Mesendoderm (in vitro differentiated cells): ENCODE data around the gene PLA2G2F.

Experiments used
- DNase-seq: peaks from one replicate; pipeline ENCODE4 v3.0.0; 2013
- H2AK5ac ChIP-seq: 2 replicates; pipeline ENCODE4 v1.6.1; 2013; ENCODE audit warnings: low read length, inconsistent platforms
- H2BK120ac ChIP-seq: 2 replicates; pipeline ENCODE4 v1.6.1; 2013; ENCODE audit warnings: low read depth, mild to moderate bottlenecking, low read length, moderate library complexity, mixed read lengths
- H2BK15ac ChIP-seq: replicated peaks from 2 replicates; pipeline ENCODE4 v1.6.1; 2013; ENCODE audit warnings: low read depth, mild to moderate bottlenecking, moderate library complexity
- H2BK5ac ChIP-seq: 2 replicates; pipeline ENCODE4 v1.6.1; 2013; ENCODE audit warnings: low read length, inconsistent platforms
- H3K18ac ChIP-seq: 2 replicates; pipeline ENCODE4 v1.6.1; 2013; ENCODE audit warnings: mild to moderate bottlenecking, low read length, mixed read lengths
- H3K23ac ChIP-seq: one replicate; pipeline ENCODE4 v1.6.1; 2013; ENCODE audit warnings: low read length
- H3K27ac ChIP-seq: 2 replicates; pipeline ENCODE4 v1.5.1; 2013; ENCODE audit warnings: low read depth, mild to moderate bottlenecking, inconsistent platforms, low read length, moderate library complexity
- H3K27me3 ChIP-seq: 2 replicates; pipeline ENCODE4 v1.6.1; 2013; ENCODE audit warnings: low read length, control low read depth, mild to moderate bottlenecking, inconsistent platforms; ENCODE audit not compliant: insufficient read depth, poor library complexity
- H3K36me3 ChIP-seq: 2 replicates; pipeline ENCODE4 v1.6.1; 2013; ENCODE audit warnings: low read length, inconsistent platforms; ENCODE audit not compliant: control insufficient read depth, insufficient read depth
- H3K4ac ChIP-seq: one replicate; pipeline ENCODE4 v1.6.1; 2013; ENCODE audit warnings: low read depth, mild to moderate bottlenecking, low read length, moderate library complexity
- H3K4me1 ChIP-seq: 2 replicates; pipeline ENCODE4 v1.6.1; 2013; ENCODE audit warnings: low read depth, low read length, inconsistent platforms; ENCODE audit not compliant: control insufficient read depth
- H3K4me2 ChIP-seq: 2 replicates; pipeline ENCODE4 v1.6.1; 2013; ENCODE audit warnings: low read length
- H3K4me3 ChIP-seq: 2 replicates; pipeline ENCODE4 v1.5.1; 2013; ENCODE audit warnings: mild to moderate bottlenecking, low read length
- H3K56ac ChIP-seq: one replicate; pipeline ENCODE4 v1.6.1; 2013; ENCODE audit warnings: low read length
- H3K79me1 ChIP-seq: 2 replicates; pipeline ENCODE4 v1.6.1; 2013; ENCODE audit warnings: low read length, inconsistent platforms
- H3K79me2 ChIP-seq: 2 replicates; pipeline ENCODE4 v1.6.1; 2013; ENCODE audit warnings: mild to moderate bottlenecking, low read length; ENCODE audit not compliant: control insufficient read depth, insufficient read depth
- H3K9ac ChIP-seq: 2 replicates; pipeline ENCODE4 v1.6.1; 2013; ENCODE audit warnings: low read length, inconsistent platforms
- H4K5ac ChIP-seq: one replicate; pipeline ENCODE4 v1.6.1; 2013; ENCODE audit warnings: low read length
- H4K8ac ChIP-seq: one replicate; pipeline ENCODE4 v1.6.1; 2013; ENCODE audit warnings: low read depth, mild to moderate bottlenecking, control low read depth, low read length, moderate library complexity
- WGBS: extraction: QIAGEN DNeasy Blood & Tissue Kit; methylation state at CpG from one replicate; pipeline ENCODE4 v1.1.7; 2013; ENCODE audit warnings: low lambda C conversion rate, missing lambda C conversion rate; ENCODE audit not compliant: insufficient coverage; ENCODE audit errors: extremely low coverage; 5-methylcytosine and 5-hydroxymethylcytosine counted together

The PLA2G2F gene

GRCh38 chr1:20115479-20115878 lies 23.6 kb upstream of the PLA2G2F start:
- no CpG with 5 or more reads among the region's 4 CpGs for WGBS
- Histone ChIP-seq H3K79me2 (no peaks in the 10 kb centered on the region), H3K4ac (no peak overlapping the region), H3K56ac (no peak overlapping the region), H3K23ac (no peak overlapping the region), H3K4me2 (no peak overlapping the region), H4K8ac (no peak overlapping the region), H3K18ac (no peak overlapping the region), H2BK120ac (no peak overlapping the region), H2BK5ac (no peak overlapping the region), H3K4me3 (no peak overlapping the region), H4K5ac (no peak overlapping the region), H3K27ac (no peak overlapping the region), H3K27me3 (no peaks in the 10 kb centered on the region), H2BK15ac (no peak overlapping the region), H3K36me3 (no peaks in the 10 kb centered on the region), H3K4me1 (no peaks in the 10 kb centered on the region), H2AK5ac (no peak overlapping the region), H3K9ac (no peak overlapping the region), H3K79me1 (no peaks in the 10 kb centered on the region)
- no peak for DNase-seq

GRCh38 chr1:20115916-20116315 lies 23.2 kb upstream of the PLA2G2F start:
- Histone ChIP-seq H3K4ac (no peak overlapping the region), H3K79me2 (no peaks in the 10 kb centered on the region), H2BK15ac (no peak overlapping the region), H3K23ac (no peak overlapping the region), H3K4me3 (no peak overlapping the region), H3K18ac (no peak overlapping the region), H3K4me2 (no peak overlapping the region), H3K9ac (no peak overlapping the region), H3K56ac (no peak overlapping the region), H2AK5ac (no peak overlapping the region), H3K79me1 (no peaks in the 10 kb centered on the region), H2BK120ac (no peak overlapping the region), H3K27ac (no peak overlapping the region), H4K5ac (no peak overlapping the region), H3K36me3 (no peaks in the 10 kb centered on the region), H3K4me1 (no peaks in the 10 kb centered on the region), H4K8ac (no peak overlapping the region), H2BK5ac (no peak overlapping the region), H3K27me3 (no peaks in the 10 kb centered on the region)
- no peak for DNase-seq
- WGBS = no CpG with 5 or more reads among the region's 7 CpGs

DNA sequence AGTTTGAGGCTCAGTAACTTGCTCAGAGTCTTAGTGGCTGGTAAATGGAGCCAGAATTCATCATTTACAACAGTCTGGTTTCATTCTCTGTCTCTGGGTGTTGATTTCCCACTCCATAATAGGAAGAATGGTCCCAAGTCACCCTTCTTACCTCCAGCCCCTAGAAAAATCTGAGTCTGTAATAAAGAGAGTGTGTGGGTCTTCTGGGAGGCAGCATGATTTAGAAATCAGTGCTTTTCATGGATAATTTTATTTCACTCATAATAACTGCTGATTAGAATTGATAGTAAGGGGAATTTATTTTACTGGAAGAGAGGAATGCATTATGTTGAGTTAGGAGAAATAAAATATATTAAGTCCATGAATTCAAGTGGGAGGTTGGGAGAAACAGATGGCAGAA lies 21.9 kb upstream of the PLA2G2F start:
- Histone ChIP-seq H3K27ac (no peak overlapping the region), H3K9ac (no peak overlapping the region), H2BK15ac (no peak overlapping the region), H3K4me2 (no peak overlapping the region), H4K8ac (no peak overlapping the region), H3K79me1 (no peaks in the 10 kb centered on the region), H3K79me2 (no peaks in the 10 kb centered on the region), H4K5ac (no peak overlapping the region), H3K56ac (no peak overlapping the region), H2BK120ac (no peak overlapping the region), H3K4ac (no peak overlapping the region), H3K27me3 (no peaks in the 10 kb centered on the region), H3K36me3 (no peaks in the 10 kb centered on the region), H2BK5ac (no peak overlapping the region), H2AK5ac (no peak overlapping the region), H3K4me1 (no peaks in the 10 kb centered on the region), H3K18ac (no peak overlapping the region), H3K4me3 (no peak overlapping the region), H3K23ac (no peak overlapping the region)
- DNase-seq = no peak

GRCh38 chr1:20119347-20119746 lies 19.8 kb upstream of the PLA2G2F start, which contains the start of gene PLA2G2D:
Gene PLA2G2D, minus strand, starts transcription at chr1:20119536. Its CDS starts 38 bp downstream, at chr1:20119498.
- H3K4ac ChIP-seq = no peak within 1 kb of the TSS
- no CpG with 5 or more reads among the region's 2 CpGs for WGBS
- no peak within 1 kb of the TSS for H4K5ac ChIP-seq
- no peak within 1 kb of the TSS for H3K23ac ChIP-seq
- H3K4me1 ChIP-seq = no peaks in the 10 kb centered on the region
- H3K27ac ChIP-seq = no peak within 1 kb of the TSS
- no peak for DNase-seq
- H3K79me2 ChIP-seq = no peaks in the 10 kb centered on the region
- no peak within 1 kb of the TSS for H2BK5ac ChIP-seq
- no peaks in the 10 kb centered on the region for H3K36me3 ChIP-seq
- no peak within 1 kb of the TSS for H3K9ac ChIP-seq
- no peak within 1 kb of the TSS for H3K18ac ChIP-seq
- no peaks in the 10 kb centered on the region for H3K79me1 ChIP-seq
- no peak within 1 kb of the TSS for H2AK5ac ChIP-seq
- no peak within 1 kb of the TSS for H3K4me2 ChIP-seq
- no peak within 1 kb of the TSS for H2BK15ac ChIP-seq
- no peak within 1 kb of the TSS for H3K56ac ChIP-seq
- H4K8ac ChIP-seq = no peak within 1 kb of the TSS
- no peak within 1 kb of the TSS for H2BK120ac ChIP-seq
- no peaks in the 10 kb centered on the region for H3K27me3 ChIP-seq
- no peak within 1 kb of the TSS for H3K4me3 ChIP-seq

DNA sequence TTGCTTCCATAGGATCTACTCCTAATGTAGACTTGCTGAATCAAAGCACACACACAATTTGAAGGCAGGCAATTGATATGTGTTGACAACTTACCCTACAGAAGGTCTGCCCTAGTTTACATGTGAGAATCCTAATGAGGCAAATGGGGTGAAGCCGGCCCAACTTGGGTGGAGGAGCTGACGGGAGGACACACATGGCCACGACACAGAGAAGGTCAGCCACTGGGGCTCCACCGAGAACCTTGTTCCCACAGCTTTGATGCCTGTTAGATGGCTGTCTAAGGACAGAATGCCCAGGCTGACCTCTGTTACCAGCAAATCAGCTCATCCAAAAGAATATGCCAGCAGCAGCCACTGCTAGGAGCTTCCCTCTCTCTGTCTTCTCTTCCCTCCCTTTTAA lies 18.3 kb upstream of the PLA2G2F start:
- no CpG with 5 or more reads among the region's 4 CpGs for WGBS
- Histone ChIP-seq H3K36me3 (no peaks in the 10 kb centered on the region), H2AK5ac (no peak overlapping the region), H3K56ac (no peak overlapping the region), H3K4me1 (no peaks in the 10 kb centered on the region), H2BK120ac (no peak overlapping the region), H2BK5ac (no peak overlapping the region), H3K27me3 (no peaks in the 10 kb centered on the region), H3K4me3 (no peak overlapping the region), H3K23ac (no peak overlapping the region), H3K18ac (no peak overlapping the region), H3K9ac (no peak overlapping the region), H3K4me2 (no peak overlapping the region), H3K79me1 (no peaks in the 10 kb centered on the region), H4K5ac (no peak overlapping the region), H3K27ac (no peak overlapping the region), H2BK15ac (no peak overlapping the region), H3K79me2 (no peaks in the 10 kb centered on the region), H3K4ac (no peak overlapping the region), H4K8ac (no peak overlapping the region)
- no peak for DNase-seq

GRCh38 chr1:20123722-20124455 lies 15.2 kb upstream of the PLA2G2F start:
- Histone ChIP-seq H2AK5ac (no peak overlapping the region), H4K8ac (no peak overlapping the region), H4K5ac (no peak overlapping the region), H3K23ac (no peak overlapping the region), H3K4ac (no peak overlapping the region), H3K18ac (no peak overlapping the region), H3K27ac (no peak overlapping the region), H3K4me3 (no peak overlapping the region), H3K56ac (no peak overlapping the region), H2BK120ac (no peak overlapping the region), H2BK5ac (no peak overlapping the region), H3K27me3 (no peaks in the 10 kb centered on the region), H3K79me2 (no peaks in the 10 kb centered on the region), H3K9ac (no peak overlapping the region), H3K36me3 (no peaks in the 10 kb centered on the region), H3K79me1 (no peaks in the 10 kb centered on the region), H2BK15ac (no peak overlapping the region), H3K4me2 (no peak overlapping the region), H3K4me1 (no peaks in the 10 kb centered on the region)
- DNase-seq = peak; percentile 26
- WGBS = no CpG with 5 or more reads among the region's 10 CpGs
